HG02623 (cell line): Measurements from ENCODE around the gene PTGR1.

Experiments
- ATAC-seq: cut with Tn5 transposase; IDR thresholded peaks from one replicate; pipeline ENCODE4 v1.9.1; 2021; ENCODE audit warnings: moderate library complexity; ENCODE audit not compliant: unreplicated experiment

Gene PTGR1

DNA sequence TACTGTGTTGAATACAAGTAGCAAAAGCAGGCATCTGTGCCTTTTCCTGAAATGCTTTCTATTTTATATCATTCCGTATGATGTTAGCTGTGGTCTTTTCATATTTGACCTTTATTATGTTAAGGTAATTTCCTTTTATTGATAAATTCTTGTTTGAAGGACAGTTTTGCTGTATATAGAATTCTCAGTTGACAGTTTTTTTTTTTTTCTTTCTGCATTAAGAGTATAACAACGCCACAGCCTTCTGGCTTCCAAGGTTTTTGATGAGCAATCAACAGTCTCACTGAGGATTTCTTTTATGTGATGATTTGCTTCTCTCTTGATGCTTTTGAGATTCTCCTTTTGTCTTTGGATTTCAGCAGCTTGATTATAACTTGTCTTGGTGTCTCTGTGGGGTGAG lies 50.8 kb downstream of the PTGR1 start:
- ATAC-seq: no peak

DNA sequence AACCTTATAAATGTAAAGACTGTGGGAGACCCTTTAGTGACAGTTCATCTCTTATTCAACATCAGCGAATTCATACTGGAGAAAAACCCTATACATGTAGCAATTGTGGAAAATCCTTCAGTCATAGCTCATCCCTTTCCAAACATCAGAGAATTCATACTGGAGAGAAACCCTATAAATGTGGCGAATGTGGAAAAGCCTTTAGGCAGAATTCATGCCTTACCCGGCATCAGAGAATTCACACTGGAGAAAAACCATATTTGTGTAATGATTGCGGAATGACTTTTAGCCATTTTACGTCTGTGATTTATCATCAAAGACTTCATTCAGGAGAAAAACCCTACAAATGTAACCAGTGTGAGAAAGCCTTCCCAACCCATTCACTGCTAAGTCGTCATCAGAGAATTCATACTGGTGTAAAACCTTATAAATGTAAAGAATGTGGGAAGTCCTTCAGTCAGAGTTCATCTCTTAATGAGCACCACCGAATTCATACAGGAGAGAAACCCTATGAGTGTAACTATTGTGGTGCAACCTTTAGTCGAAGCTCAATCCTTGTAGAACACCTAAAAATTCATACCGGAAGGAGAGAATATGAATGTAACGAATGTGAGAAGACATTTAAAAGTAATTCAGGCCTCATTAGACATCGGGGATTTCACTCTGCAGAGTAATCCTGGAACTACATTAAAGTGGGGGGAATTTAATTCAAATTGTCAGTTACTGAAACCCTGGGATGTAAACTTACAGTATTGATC lies 56.8 kb downstream of the PTGR1 start:
- no peak for ATAC-seq

DNA sequence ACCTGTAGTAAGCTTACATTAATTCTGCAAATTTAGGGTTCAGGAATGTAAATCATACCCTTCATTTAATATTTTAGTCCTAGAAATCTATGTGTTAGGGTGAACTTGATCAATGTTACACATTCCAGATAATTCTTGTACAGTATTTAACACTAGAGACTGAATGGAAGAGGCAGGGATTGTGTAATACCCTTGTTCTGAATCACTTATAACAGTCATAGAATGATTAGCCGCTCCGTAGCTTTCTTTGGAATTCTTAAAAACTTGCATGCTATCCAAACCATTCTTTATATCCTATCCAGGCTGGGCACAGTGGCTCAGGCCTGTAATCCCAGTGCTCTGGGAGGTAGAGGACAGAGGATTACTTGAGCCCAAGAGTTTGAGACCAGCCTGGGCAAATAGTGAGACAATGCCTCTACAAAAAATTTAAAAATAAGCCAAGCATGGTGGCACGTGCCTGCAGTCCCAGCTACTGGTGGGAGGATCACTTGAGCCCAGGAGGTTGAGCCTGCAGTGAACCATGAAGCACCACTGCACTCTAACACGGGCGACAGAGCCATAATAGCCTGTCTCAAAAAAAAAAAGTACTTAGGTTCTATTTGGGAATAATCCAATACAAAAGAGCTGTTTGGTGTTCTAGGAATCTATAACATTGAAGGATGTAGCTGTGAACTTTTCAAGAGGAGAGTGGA lies 66.2 kb downstream of the PTGR1 start:
- no peak for ATAC-seq

DNA sequence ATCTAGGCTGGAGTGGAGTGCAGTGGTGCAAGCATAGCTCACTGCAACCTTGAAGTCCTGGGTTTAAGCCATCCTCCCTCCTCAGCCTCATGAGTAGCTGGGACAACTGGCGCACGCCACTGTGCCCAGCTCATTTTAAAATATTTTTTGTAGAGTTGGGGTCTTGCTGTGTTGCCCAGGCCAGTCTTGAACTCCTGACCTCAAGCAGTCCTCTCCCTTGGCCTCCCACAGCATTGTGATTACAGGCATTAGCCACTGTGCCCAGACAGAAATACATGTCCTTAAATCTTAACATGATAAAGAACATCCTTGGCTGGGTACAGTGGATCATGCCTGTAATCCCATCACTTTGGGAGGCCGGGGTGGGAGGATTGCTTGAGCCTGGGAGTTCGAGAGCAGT lies 67.7 kb downstream of the PTGR1 start:
- ATAC-seq: no peak

DNA sequence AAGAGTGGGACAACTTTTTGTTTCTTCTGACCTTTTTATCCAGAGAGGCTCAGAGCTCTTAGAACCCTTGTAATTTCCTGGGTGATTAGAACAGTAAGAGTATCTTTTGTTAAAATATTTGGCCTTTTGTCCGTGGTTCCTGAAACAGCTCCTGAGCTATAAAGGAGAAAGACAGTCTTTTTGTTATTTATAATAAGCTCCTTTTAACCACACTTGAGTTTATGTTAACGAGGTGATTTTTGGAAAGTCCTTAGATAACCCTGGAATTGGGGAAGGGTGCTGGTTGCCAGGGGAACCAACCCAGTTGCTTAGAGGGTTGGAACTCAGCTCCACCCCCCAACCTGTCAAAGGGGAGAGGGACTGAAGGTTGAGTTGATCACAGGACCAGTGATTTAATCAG lies 69.7 kb downstream of the PTGR1 start:
- no peak for ATAC-seq

DNA sequence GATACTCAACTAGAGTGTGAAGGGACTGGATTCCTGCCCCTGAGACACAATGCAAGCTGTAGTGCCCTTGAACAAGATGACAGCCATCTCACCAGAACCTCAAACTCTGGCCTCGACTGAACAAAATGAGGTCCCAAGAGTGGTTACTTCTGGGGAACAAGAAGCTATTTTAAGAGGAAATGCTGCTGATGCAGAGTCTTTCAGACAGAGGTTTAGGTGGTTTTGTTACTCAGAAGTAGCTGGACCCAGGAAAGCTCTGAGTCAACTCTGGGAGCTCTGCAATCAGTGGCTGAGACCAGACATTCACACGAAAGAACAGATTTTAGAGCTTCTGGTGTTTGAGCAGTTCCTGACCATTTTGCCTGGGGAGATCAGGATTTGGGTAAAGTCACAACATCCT lies 72.1 kb downstream of the PTGR1 start:
- no peak for ATAC-seq

DNA sequence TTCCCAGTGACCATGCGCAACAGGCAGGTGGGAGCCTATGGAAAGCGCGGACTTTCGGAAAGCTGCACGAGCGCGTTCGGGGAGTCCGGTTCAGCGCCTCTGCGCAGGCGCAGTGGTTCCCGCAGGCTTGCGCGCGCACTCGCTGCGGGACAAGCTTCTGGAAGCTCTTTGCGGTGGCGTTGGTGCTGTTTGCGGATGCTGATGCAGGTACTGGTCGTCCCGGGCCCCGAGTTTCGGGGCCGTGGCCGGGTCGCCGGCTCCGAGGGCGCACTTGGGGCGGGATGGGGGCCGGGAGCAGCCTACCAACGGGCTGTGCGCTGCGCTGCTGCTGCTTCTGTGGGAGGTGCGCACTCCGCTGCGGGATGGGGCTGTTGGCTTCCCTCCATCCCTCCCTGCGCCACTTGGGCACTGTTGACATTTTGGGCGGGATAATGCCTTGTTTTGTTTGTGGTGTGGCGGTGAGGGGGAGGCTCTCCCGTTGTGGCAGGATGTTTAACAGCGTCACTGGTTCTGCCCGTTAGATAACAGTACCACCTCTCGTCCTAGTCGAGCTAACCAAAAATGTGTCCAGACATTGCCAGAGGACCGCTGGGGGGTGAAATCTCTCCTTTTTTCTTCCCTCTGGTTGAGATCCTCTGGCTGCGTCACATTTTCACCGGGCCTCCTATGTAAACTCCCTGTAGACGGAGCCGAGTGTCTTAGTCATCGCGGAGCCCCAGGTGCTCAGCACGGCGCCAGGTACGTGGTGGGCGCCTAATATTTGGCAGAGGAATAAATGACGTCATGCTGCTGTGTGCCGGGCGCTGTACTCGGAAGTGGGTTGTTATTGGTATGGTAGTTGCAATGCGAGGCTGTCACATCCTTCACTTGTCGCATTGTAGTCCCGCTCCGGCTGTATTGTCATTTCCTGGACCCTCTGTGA lies 74.1 kb downstream of the PTGR1 start, which contains the start of gene ZNF483:
Gene ZNF483, plus strand, starts transcription at position 124 of the 922 bp plus-strand sequence. CDS start 2,217 bp downstream, outside the sequence.
- peak; percentile 67 for ATAC-seq

DNA sequence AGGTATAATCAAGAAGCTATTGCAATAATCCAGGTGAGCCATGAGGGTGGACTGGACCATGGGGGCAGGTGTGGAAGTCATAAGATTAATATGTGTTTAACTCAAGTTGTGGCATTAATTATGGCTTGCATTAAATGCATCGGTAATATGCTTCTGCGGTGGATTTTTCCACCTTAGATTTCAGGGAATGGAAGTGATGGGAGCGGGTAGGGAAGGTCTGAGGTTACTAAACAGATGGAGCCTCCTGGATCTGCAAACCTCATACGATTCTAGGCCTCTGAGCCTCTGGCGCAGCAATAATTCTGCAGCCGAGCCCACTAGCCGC lies 74.8 kb downstream of the PTGR1 start:
- ATAC-seq: no peak

DNA sequence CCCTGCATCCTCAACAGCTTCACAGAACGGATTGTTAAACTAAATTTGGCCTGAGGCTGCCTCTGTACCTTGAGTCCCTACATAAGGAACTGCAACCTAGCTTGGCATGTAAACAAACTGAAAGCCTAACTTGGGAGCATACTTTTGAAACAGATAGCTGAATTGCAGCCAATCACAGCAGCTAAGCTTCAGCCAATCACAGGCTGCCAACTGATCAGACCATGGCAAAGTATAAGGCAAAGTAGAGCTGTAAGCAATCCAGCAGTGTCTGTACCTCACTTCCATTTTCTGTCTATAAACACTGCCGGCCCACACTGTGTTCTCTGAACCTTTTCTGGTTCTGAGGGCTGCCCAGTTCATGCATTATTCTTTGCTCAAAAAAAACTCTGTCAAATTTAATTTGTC lies 83.4 kb downstream of the PTGR1 start:
- no peak for ATAC-seq

DNA sequence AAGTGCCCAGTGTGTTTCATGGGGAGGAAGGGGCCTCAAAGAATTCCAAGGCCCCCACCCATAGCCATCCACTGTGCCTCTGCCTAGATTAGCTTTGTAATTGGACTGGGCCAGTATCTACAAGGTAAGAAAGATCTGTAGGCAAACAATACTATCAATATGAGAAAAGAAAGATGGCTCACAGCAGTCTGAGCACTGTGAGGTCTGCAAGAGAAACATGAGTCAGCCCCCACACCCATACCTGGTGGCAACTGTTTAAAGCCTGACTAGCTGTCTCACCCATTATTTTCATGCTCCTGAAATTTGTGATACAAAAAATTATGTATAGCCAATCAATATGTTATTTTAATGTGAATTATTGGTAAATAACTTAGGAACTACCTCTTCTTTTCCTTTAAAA lies 84.5 kb downstream of the PTGR1 start:
- no peak for ATAC-seq
